Measurements from ENCODE around the gene RFPL2.

- TF ChIP-seq EP300 (IDR thresholded peaks at IDR 0.05) (no peak), POLR2A (IDR thresholded peaks at IDR 0.05) (no peak), POLR2AphosphoS5 (IDR thresholded peaks at IDR 0.05) (no peak)
- TF ChIP-seq, protein P1, sequence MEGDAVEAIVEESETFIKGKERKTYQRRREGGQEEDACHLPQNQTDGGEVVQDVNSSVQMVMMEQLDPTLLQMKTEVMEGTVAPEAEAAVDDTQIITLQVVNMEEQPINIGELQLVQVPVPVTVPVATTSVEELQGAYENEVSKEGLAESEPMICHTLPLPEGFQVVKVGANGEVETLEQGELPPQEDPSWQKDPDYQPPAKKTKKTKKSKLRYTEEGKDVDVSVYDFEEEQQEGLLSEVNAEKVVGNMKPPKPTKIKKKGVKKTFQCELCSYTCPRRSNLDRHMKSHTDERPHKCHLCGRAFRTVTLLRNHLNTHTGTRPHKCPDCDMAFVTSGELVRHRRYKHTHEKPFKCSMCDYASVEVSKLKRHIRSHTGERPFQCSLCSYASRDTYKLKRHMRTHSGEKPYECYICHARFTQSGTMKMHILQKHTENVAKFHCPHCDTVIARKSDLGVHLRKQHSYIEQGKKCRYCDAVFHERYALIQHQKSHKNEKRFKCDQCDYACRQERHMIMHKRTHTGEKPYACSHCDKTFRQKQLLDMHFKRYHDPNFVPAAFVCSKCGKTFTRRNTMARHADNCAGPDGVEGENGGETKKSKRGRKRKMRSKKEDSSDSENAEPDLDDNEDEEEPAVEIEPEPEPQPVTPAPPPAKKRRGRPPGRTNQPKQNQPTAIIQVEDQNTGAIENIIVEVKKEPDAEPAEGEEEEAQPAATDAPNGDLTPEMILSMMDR (IDR thresholded peaks at IDR 0.05), result no peak
Observed at GRCh38 chr22:32204856-32205722, at the start of gene RFPL2.

Measured in sigmoid colon (tissue), 4 donors.